HepG2 (cell line): ENCODE results near the gene TRPV2. TPM values are rescaled to one million over a fixed set of nuclear protein-coding genes. Genes with fewer than 3 reads are reported as not detected.

Source experiments
- ATAC-seq: fragments of 200-7000 bp; cut with Tn5 transposase; 3 replicates; pipeline ENCODE4 v1.9.1; 2020; ENCODE audit warnings: mild to moderate bottlenecking, moderate library complexity
- BruUV-seq: library from RNA; stranded (reverse); fragments of 400-500 nt; replicated peaks from 2 replicates; lab custom pipeline; 2021; lab: Mats Ljungman, UMichigan
- CTCF ChIA-PET: fragments of 300-600 bp; formaldehyde crosslinking; extraction: SDS; loops from one replicate; lab custom pipeline; 2021; ENCODE audit warnings: low total read pairs, inconsistent platforms, low intra/inter-chr PET ratio; lab: Yijun Ruan, JAX
- POLR2A ChIA-PET: fragments of 350-600 bp; sonication (Branson Sonifier 250); formaldehyde crosslinking; loops from one replicate; lab custom pipeline; 2020; ENCODE audit warnings: antibody characterized with exemption, inconsistent platforms; lab: Yijun Ruan, JAX
- DNase-seq: peaks from one replicate; pipeline ENCODE4 v3.0.0-alpha.2; 2015; ENCODE audit warnings: low spot score
- FAIRE-seq: peaks from 3 replicates; lab custom pipeline; 2011; peaks lifted over from hg19 to GRCh38; lab: Jason Lieb, UNC
- H2AFZ ChIP-seq: one replicate; pipeline ENCODE4 v1.6.1; 2011; ENCODE audit warnings: low read length, inconsistent platforms
- H3K27ac ChIP-seq: fragments of 300-600 bp; 3 replicates; pipeline ENCODE4 v1.8.0; 2011; ENCODE audit warnings: mixed run types, mild to moderate bottlenecking, mixed read lengths, low read length, inconsistent platforms; ENCODE audit not compliant: insufficient read depth; ENCODE audit errors: extremely low read length
- H3K27me3 ChIP-seq, 2 experiments: fragments of 200-600 bp in 1 of 2; 2 replicates in 1 of 2; 3 replicates in 1 of 2; pipeline versions ENCODE4 v1.6.0 to v1.8.0; 2011; ENCODE audit warnings: low read length in 2 of 2, mild to moderate bottlenecking in 2 of 2, moderate library complexity in 2 of 2, inconsistent platforms in 1 of 2; ENCODE audit not compliant: insufficient read depth in 2 of 2, control insufficient read depth in 1 of 2
- H3K36me3 ChIP-seq, 2 experiments: fragments of 200-600 bp in 1 of 2; replicated peaks in 1 of 2; 2 replicates in 1 of 2; 3 replicates in 1 of 2; pipeline versions ENCODE4 v1.5.1 to v1.8.0; 2011; ENCODE audit warnings: low read length in 2 of 2, inconsistent platforms in 1 of 2; ENCODE audit not compliant: insufficient read depth in 2 of 2, control insufficient read depth in 1 of 2
- H3K4me1 ChIP-seq: 2 replicates; pipeline ENCODE4 v1.5.1; 2012; ENCODE audit warnings: low read length, inconsistent platforms; ENCODE audit not compliant: insufficient read depth
- H3K4me2 ChIP-seq: 2 replicates; pipeline ENCODE4 v1.6.0; 2011; ENCODE audit warnings: low read depth, low read length, inconsistent platforms
- H3K4me3 ChIP-seq, 3 experiments: fragments of 200-600 bp in 1 of 3; sonication (generic), shearing (Covaris generic) in 1 of 3; replicated peaks in 1 of 3; 2 replicates each; pipeline ENCODE4 v1.5.1; 2011 to 2016; ENCODE audit warnings: low read length in 3 of 3, inconsistent platforms in 2 of 3, low read depth in 2 of 3, mild to moderate bottlenecking in 2 of 3, control low read depth in 1 of 3, mixed read lengths in 1 of 3; ENCODE audit not compliant: insufficient read depth in 1 of 3
- H3K79me2 ChIP-seq: one replicate; pipeline ENCODE4 v1.6.1; 2011; ENCODE audit warnings: low read length, inconsistent platforms; ENCODE audit not compliant: insufficient read depth
- H3K9ac ChIP-seq: 2 replicates; pipeline ENCODE4 v1.6.0; 2011; ENCODE audit warnings: mild to moderate bottlenecking, low read depth, low read length, inconsistent platforms; ENCODE audit not compliant: insufficient read depth
- H3K9me3 ChIP-seq: 2 replicates; pipeline ENCODE4 v1.5.1; 2012; ENCODE audit warnings: mild to moderate bottlenecking, low read length
- H4K20me1 ChIP-seq: 2 replicates; pipeline ENCODE4 v1.6.0; 2011; ENCODE audit warnings: inconsistent platforms, mild to moderate bottlenecking, low read length, moderate library complexity; ENCODE audit not compliant: insufficient read depth
- ASH2L ChIP-seq: fragments of 300-600, 200-600 bp; sonication (generic); IDR thresholded peaks from 2 replicates; pipeline ENCODE4 v1.7.0; 2017; ENCODE audit warnings: low read depth, mild to moderate bottlenecking, moderate library complexity, mixed read lengths, low read length; ENCODE audit not compliant: insufficient read length
- FOSL1 ChIP-seq: sonication (generic); formaldehyde crosslinking; IDR thresholded peaks from 2 replicates; pipeline ENCODE4 v1.9.0; 2021; ENCODE audit warnings: missing genetic modification reagents, borderline replicate concordance
- GATAD2A ChIP-seq: IDR thresholded peaks from 2 replicates; pipeline ENCODE4 v1.6.1; 2016
- GZF1 ChIP-seq: sonication (generic); formaldehyde crosslinking; IDR thresholded peaks from 2 replicates; pipeline ENCODE4 v1.5.1; 2020; ENCODE audit warnings: mild to moderate bottlenecking, missing genetic modification reagents
- HNRNPUL1 ChIP-seq: fragments of 200-400 bp; formaldehyde crosslinking; IDR thresholded peaks from 2 replicates; pipeline ENCODE4 v1.6.1; 2017; ENCODE audit warnings: low read depth, mild to moderate bottlenecking, low read length, moderate library complexity
- MAFF ChIP-seq: IDR thresholded peaks from 2 replicates; pipeline ENCODE4 v1.6.1; 2011; ENCODE audit warnings: low read depth, low read length, improper control_type of control experiment
- NFAT5 ChIP-seq: sonication (generic); formaldehyde crosslinking; IDR thresholded peaks from 2 replicates; pipeline ENCODE4 v1.4.0; 2020; ENCODE audit warnings: missing genetic modification reagents
- NFRKB ChIP-seq: fragments of 450-650 bp; IDR thresholded peaks from 2 replicates; pipeline ENCODE4 v1.6.1; 2017
- RELA ChIP-seq: sonication (generic); formaldehyde crosslinking; IDR thresholded peaks from 2 replicates; pipeline ENCODE4 v1.4.0; 2020; ENCODE audit warnings: missing genetic modification reagents
- SSRP1 ChIP-seq: IDR thresholded peaks from 2 replicates; pipeline ENCODE4 v1.6.1; 2016; ENCODE audit warnings: control low read depth
- TARDBP ChIP-seq: sonication (generic); formaldehyde crosslinking; IDR thresholded peaks from 2 replicates; pipeline ENCODE4 v1.8.0; 2022; ENCODE audit warnings: mild to moderate bottlenecking, missing genetic modification reagents
- ZNF597 ChIP-seq: sonication (generic); formaldehyde crosslinking; IDR thresholded peaks from 2 replicates; pipeline ENCODE4 v1.5.0; 2020; ENCODE audit warnings: missing genetic modification reagents
- WGBS: methylation state at CpG from one replicate; pipeline ENCODE4 v1.1.6; 2017; ENCODE audit warnings: low lambda C conversion rate; 5-methylcytosine and 5-hydroxymethylcytosine counted together
- in situ Hi-C: cut with HindIII; loops from 2 replicates; pipeline ENCODE4 v1.10.0; 2017; ENCODE audit warnings: low pct_unique_long_range_greater_than_20kb; ENCODE audit not compliant: extremely low pct_ligation_motif_present
- intact Hi-C: fragments of 100-400 bp; cut with micrococcal nuclease; formaldehyde crosslinking; loops from one replicate; pipeline ENCODE4 v1.10.0; 2022; ENCODE audit not compliant: unreplicated experiment
- polyA plus RNA-seq, 8 experiments: library from polyadenylated mRNA; depleted of rRNA in 3 of 8; stranded (reverse) in 7 of 8; unstranded in 1 of 8; fragments of >200 nt; fragmentation: Illumina TruSeq in 4 of 8; extraction: Trizol in 4 of 8; gene quantifications; 2 replicates each; pipeline versions ENCODE4 v1.2.1 to v1.2.3, GENCODE V29; 2011 to 2016; ENCODE audit warnings: low read depth in 4 of 8, missing spikeins in 1 of 8, mixed read lengths in 1 of 8; ENCODE audit not compliant: insufficient read depth in 1 of 8
- total RNA-seq, 5 experiments: library from RNA; depleted of rRNA; stranded (reverse); fragments of >200 nt; fragmentation: Illumina TruSeq; extraction: Trizol; gene quantifications; 2 replicates each; pipeline ENCODE4 v1.2.3, GENCODE V29; 2016; ENCODE audit warnings: low read depth in 1 of 5
- TF ChIP-seq, protein P1 (sequence below): IDR thresholded peaks from 2 replicates; pipeline ENCODE4 v1.6.1; 2016

Gene TRPV2
- total and polyA plus RNA-seq, 2 of the 13 experiments (the other 11 are each of a cell fraction or from before 2014, with no cell fraction given): 13.6 to 21.3 TPM

DNA sequence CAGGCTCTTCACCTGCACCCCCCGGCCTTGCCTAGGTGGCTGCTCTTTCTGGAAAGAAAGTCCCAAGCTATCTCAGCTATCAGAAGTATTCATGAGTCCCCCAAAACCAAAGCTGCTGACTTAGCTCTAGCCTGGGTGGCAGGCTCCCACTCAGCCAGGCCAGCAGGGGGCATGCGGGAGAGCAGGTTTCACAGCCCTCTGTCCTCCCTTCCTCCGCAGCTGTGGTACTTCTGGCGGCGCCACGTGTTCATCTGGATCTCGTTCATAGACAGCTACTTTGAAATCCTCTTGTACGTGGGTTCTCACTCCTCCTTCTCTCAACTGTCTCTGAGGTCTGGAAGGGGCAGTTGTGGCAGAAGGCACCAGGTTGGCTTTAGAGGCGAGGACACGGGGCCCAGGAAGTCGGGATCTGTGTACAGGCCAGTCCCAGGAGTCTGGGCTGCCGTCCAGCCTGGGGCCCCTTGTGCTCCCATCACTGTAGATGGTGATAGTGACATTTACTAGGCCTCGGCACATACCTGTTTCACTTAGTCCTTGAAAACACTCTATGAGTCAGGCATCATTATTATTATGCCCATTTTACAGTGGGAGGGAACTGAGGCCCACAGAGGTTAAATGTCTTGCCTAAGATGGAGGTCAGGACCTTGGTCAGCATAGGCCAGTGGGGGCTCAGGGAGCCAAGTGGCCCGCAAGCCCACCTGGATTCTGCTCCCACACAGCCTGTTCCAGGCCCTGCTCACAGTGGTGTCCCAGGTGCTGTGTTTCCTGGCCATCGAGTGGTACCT is 12.9 kb downstream of the TRPV2 start:
- no peaks in the 10 kb centered on the region for H4K20me1 ChIP-seq
- H3K27ac ChIP-seq: no peak overlapping the region
- peaks cover 37% of the 10 kb centered on the region for H3K4me1 ChIP-seq
- ATAC-seq (peak; percentile 87), FAIRE-seq (peak; percentile 85), DNase-seq (peak; percentile 64)
- H3K4me3 ChIP-seq: no peak overlapping the region
- H3K79me2 ChIP-seq: no peaks in the 10 kb centered on the region
- BruUV-seq: no TSS peak
- in situ Hi-C loops (loop anchor here (5.0 kb wide), 1 partner anchor 141 kb away; no protein-coding TSS in a partner anchor), intact Hi-C loops (loop anchor here (1.0 kb wide), 1 partner anchor 93 kb away; no protein-coding TSS in a partner anchor)
- no peak overlapping the region for H2AFZ ChIP-seq
- H3K9me3 ChIP-seq: no peaks in the 10 kb centered on the region
- WGBS: 72% methylated on average over 14 of the region's 15 CpGs
- ChIA-PET POLR2A (interaction anchor here (0.7 to 7.3 kb wide), 10 partner anchors 8 to 142 kb away, joined by 3 to 159 read pairs (median 6); partner anchors contain the start of gene UBB), CTCF (interaction anchor here (1.0 to 1.6 kb wide), 3 partner anchors 41 to 93 kb away, joined by 5 to 6 read pairs (median 6); no protein-coding TSS in a partner anchor)
- H3K9ac ChIP-seq: no peak overlapping the region
- H3K27me3 ChIP-seq: no peaks in the 10 kb centered on the region
- H3K36me3 ChIP-seq: no peaks in the 10 kb centered on the region
- 0 out of 2 replicates have a peak overlapping the region, but pooled peaks have one; percentile 6 for H3K4me2 ChIP-seq
- TF ChIP-seq NFAT5 (CRISPR knock-in tag): no peak
- no peak for TF ChIP-seq RELA
- TF ChIP-seq ZNF597 (CRISPR knock-in tag): no peak
- TF ChIP-seq GZF1 (CRISPR knock-in tag): no peak
- TF ChIP-seq NFRKB: no peak
- peak; percentile 75 for TF ChIP-seq TARDBP (CRISPR knock-in tag)
- TF ChIP-seq HNRNPUL1: no peak
- TF ChIP-seq, protein P1, sequence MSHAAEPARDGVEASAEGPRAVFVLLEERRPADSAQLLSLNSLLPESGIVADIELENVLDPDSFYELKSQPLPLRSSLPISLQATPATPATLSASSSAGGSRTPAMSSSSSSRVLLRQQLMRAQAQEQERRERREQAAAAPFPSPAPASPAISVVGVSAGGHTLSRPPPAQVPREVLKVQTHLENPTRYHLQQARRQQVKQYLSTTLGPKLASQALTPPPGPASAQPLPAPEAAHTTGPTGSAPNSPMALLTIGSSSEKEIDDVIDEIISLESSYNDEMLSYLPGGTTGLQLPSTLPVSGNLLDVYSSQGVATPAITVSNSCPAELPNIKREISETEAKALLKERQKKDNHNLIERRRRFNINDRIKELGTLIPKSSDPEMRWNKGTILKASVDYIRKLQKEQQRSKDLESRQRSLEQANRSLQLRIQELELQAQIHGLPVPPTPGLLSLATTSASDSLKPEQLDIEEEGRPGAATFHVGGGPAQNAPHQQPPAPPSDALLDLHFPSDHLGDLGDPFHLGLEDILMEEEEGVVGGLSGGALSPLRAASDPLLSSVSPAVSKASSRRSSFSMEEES (CRISPR knock-in tag): peak; percentile 66
- TF ChIP-seq FOSL1 (CRISPR knock-in tag): no peak
- TF ChIP-seq ASH2L: no peak
- peak; percentile 65 for TF ChIP-seq MAFF
- peak; percentile 48 for TF ChIP-seq GATAD2A (CRISPR knock-in tag)
- no peak for TF ChIP-seq SSRP1 (CRISPR knock-in tag)
